HEK293 (cell line): ENCODE results near the gene DLK2.
A peak's percentile ranks its signal among the peaks of the same experiment; 100 is the strongest.

Experiments
- HOXA7 ChIP-seq: sonication (generic); formaldehyde crosslinking; IDR thresholded peaks from 2 replicates; pipeline ENCODE4 v1.8.1; 2022; ENCODE audit warnings: missing genetic modification reagents, borderline replicate concordance
- KLF16 ChIP-seq: fragments of 450-650 bp; formaldehyde crosslinking; IDR thresholded peaks from 2 replicates; pipeline ENCODE4 v1.5.1; 2017; ENCODE audit warnings: missing biosample characterization, missing genetic modification characterization
- MEIS1 ChIP-seq: sonication (generic); formaldehyde crosslinking; IDR thresholded peaks from 2 replicates; pipeline ENCODE4 v1.8.1; 2022; ENCODE audit warnings: missing genetic modification reagents, mild to moderate bottlenecking, borderline replicate concordance
- PRDM10 ChIP-seq: fragments of 450-650 bp; formaldehyde crosslinking; IDR thresholded peaks from 2 replicates; pipeline ENCODE4 v1.5.1; 2016; ENCODE audit warnings: missing biosample characterization, missing genetic modification characterization
- PRDM6 ChIP-seq: fragments of 450-650 bp; formaldehyde crosslinking; IDR thresholded peaks from 2 replicates; pipeline ENCODE4 v1.5.1; 2017; ENCODE audit warnings: missing biosample characterization, missing genetic modification characterization
- REPIN1 ChIP-seq: fragments of 450-650 bp; formaldehyde crosslinking; IDR thresholded peaks from 2 replicates; pipeline ENCODE4 v1.5.1; 2017; ENCODE audit warnings: missing biosample characterization, missing genetic modification characterization, low read depth
- SCRT1 ChIP-seq: fragments of 450-650 bp; formaldehyde crosslinking; IDR thresholded peaks from 2 replicates; pipeline ENCODE4 v1.5.1; 2016; ENCODE audit warnings: missing biosample characterization, missing genetic modification characterization, borderline replicate concordance
- SCRT2 ChIP-seq: fragments of 450-650 bp; formaldehyde crosslinking; IDR thresholded peaks from 2 replicates; pipeline ENCODE4 v1.5.1; 2016; ENCODE audit warnings: missing biosample characterization, missing genetic modification characterization
- SP3 ChIP-seq: fragments of 450-650 bp; formaldehyde crosslinking; IDR thresholded peaks from 2 replicates; pipeline ENCODE4 v1.5.1; 2016; ENCODE audit warnings: missing biosample characterization, missing genetic modification characterization
- YY2 ChIP-seq: fragments of 450-650 bp; formaldehyde crosslinking; IDR thresholded peaks from 2 replicates; pipeline ENCODE4 v1.5.1; 2016; ENCODE audit warnings: missing biosample characterization, missing genetic modification characterization
- ZBTB1 ChIP-seq: fragments of 450-650 bp; formaldehyde crosslinking; IDR thresholded peaks from 2 replicates; pipeline ENCODE4 v1.5.1; 2016; ENCODE audit warnings: missing biosample characterization, missing genetic modification characterization
- ZBTB20 ChIP-seq: fragments of 450-650 bp; formaldehyde crosslinking; IDR thresholded peaks from 2 replicates; pipeline ENCODE4 v1.5.1; 2016; ENCODE audit warnings: missing biosample characterization, missing genetic modification characterization
- ZBTB21 ChIP-seq: fragments of 450-650 bp; formaldehyde crosslinking; IDR thresholded peaks from 2 replicates; pipeline ENCODE4 v1.5.1; 2017; ENCODE audit warnings: missing biosample characterization, missing genetic modification characterization
- ZBTB26 ChIP-seq: fragments of 450-650 bp; formaldehyde crosslinking; optimal IDR thresholded peaks from 2 replicates; pipeline ENCODE3; 2016; ENCODE audit warnings: missing biosample characterization, mild to moderate bottlenecking, missing genetic modification characterization
- ZBTB49 ChIP-seq: fragments of 450-650 bp; formaldehyde crosslinking; IDR thresholded peaks from 2 replicates; pipeline ENCODE4 v1.5.1; 2016; ENCODE audit warnings: missing biosample characterization, missing genetic modification characterization, low read depth
- ZNF112 ChIP-seq: fragments of 450-650 bp; formaldehyde crosslinking; IDR thresholded peaks from 2 replicates; pipeline ENCODE4 v1.5.0; 2017; ENCODE audit warnings: missing biosample characterization, missing genetic modification characterization
- ZNF132 ChIP-seq: fragments of 450-650 bp; formaldehyde crosslinking; IDR thresholded peaks from 2 replicates; pipeline ENCODE4 v1.5.1; 2017; ENCODE audit warnings: missing biosample characterization, missing genetic modification characterization, borderline replicate concordance
- ZNF133 ChIP-seq: fragments of 450-650 bp; formaldehyde crosslinking; IDR thresholded peaks from 2 replicates; pipeline ENCODE4 v1.5.1; 2016; ENCODE audit warnings: missing biosample characterization, missing genetic modification characterization
- ZNF18 ChIP-seq: fragments of 450-650 bp; formaldehyde crosslinking; IDR thresholded peaks from 2 replicates; pipeline ENCODE4 v1.5.1; 2016; ENCODE audit warnings: missing biosample characterization, missing genetic modification characterization
- ZNF184 ChIP-seq: fragments of 450-650 bp; IDR thresholded peaks from 2 replicates; pipeline ENCODE4 v1.5.1; 2018; ENCODE audit warnings: missing biosample characterization, mild to moderate bottlenecking, missing genetic modification characterization
- ZNF248 ChIP-seq: fragments of 450-650 bp; formaldehyde crosslinking; IDR thresholded peaks from 2 replicates; pipeline ENCODE4 v1.5.1; 2017; ENCODE audit warnings: missing biosample characterization, missing genetic modification characterization
- ZNF518A ChIP-seq: fragments of 450-650 bp; formaldehyde crosslinking; conservative IDR thresholded peaks from 2 replicates; pipeline ENCODE4 v1.5.1; 2016; ENCODE audit warnings: low read depth, missing biosample characterization, missing genetic modification characterization
- ZNF701 ChIP-seq: fragments of 450-650 bp; formaldehyde crosslinking; IDR thresholded peaks from 2 replicates; pipeline ENCODE4 v1.5.1; 2016; ENCODE audit warnings: missing biosample characterization, missing genetic modification characterization
- ZSCAN30 ChIP-seq: fragments of 450-650 bp; IDR thresholded peaks from 2 replicates; pipeline ENCODE4 v1.5.1; 2018; ENCODE audit warnings: missing biosample characterization, mild to moderate bottlenecking, missing genetic modification characterization, moderate library complexity

DLK2 gene

GRCh38 chr6:43477235-43478007 lies 22.1 kb upstream of the DLK2 start, which contains the start of gene TJAP1 (continued):
- 0 out of 2 replicates have a peak, but pooled peaks have one; percentile 11 for TF ChIP-seq ZNF518A
- TF ChIP-seq ZBTB21 (tag by site-specific recombination), result no peak
- no peak for TF ChIP-seq ZNF184 (tag by site-specific recombination)
- TF ChIP-seq ZNF133 (tag by site-specific recombination), result no peak
- no peak for TF ChIP-seq ZBTB1 (tag by site-specific recombination)
- no peak for TF ChIP-seq ZNF112 (tag by site-specific recombination)
- 0 out of 2 replicates have a peak, but pooled peaks have one; percentile 41 for TF ChIP-seq ZSCAN30 (tag by site-specific recombination)
- peak; percentile 92 for TF ChIP-seq SP3
- peak; percentile 89 for TF ChIP-seq YY2 (tag by site-specific recombination)
- no peak for TF ChIP-seq ZNF132
- TF ChIP-seq SCRT2 (tag by site-specific recombination), result no peak
- TF ChIP-seq ZNF701, result no peak
- no peak for TF ChIP-seq SCRT1
- no peak for TF ChIP-seq REPIN1 (tag by site-specific recombination)
- no peak for TF ChIP-seq HOXA7
- no peak for TF ChIP-seq ZNF18 (tag by site-specific recombination)
- no peak for TF ChIP-seq MEIS1 (CRISPR knock-in tag)
- peak; percentile 19 for TF ChIP-seq KLF16 (tag by site-specific recombination)
- TF ChIP-seq ZBTB20 (tag by site-specific recombination), result peak; percentile 69; the same call in 1 of the 2 replicates
- TF ChIP-seq ZBTB49, result no peak
- TF ChIP-seq PRDM10 (tag by site-specific recombination), result peak; percentile 97
- TF ChIP-seq ZBTB26 (tag by site-specific recombination), result peak; percentile 35
- TF ChIP-seq ZNF248 (tag by site-specific recombination), result no peak
- TF ChIP-seq PRDM6 (tag by site-specific recombination), result no peak
